CD4-positive, alpha-beta T cell (primary cell): ENCODE measurements around the gene PPIP5K2. TPM values are rescaled to one million over a fixed set of nuclear protein-coding genes. Genes with fewer than 3 reads are reported as not detected.

Experiments
- ATAC-seq: fragments of 200-7000 bp; cut with Tn5 transposase; one replicate; pipeline ENCODE4 v1.10.0; 2022; ENCODE audit warnings: mild to moderate bottlenecking; ENCODE audit not compliant: poor library complexity
- CTCF ChIA-PET: fragments of 350-600 bp; sonication (Branson Sonifier 250); formaldehyde crosslinking; loops from one replicate; lab custom pipeline; 2021; ENCODE audit warnings: antibody characterized with exemption, inconsistent platforms; lab: Charles Lee
- POLR2A ChIA-PET: fragments of 350-600 bp; sonication (Branson Sonifier 250); formaldehyde crosslinking; loops from one replicate; lab custom pipeline; 2021; ENCODE audit warnings: antibody characterized with exemption, inconsistent platforms; lab: Charles Lee
- DNase-seq, 14 experiments: peaks; one replicate each; pipeline ENCODE4 v3.0.0-alpha.2; 2013 to 2020; ENCODE audit warnings: mixed read lengths in 2 of 14
- H3K27ac ChIP-seq, 2 donors: one replicate each; pipeline versions ENCODE4 v1.5.1 to v1.7.0; 2013; ENCODE audit warnings: low read length in 2 of 2, low read depth in 1 of 2, mild to moderate bottlenecking in 1 of 2
- H3K27me3 ChIP-seq, 2 experiments: 1 replicate in 1 of 2; 2 replicates in 1 of 2; pipeline versions ENCODE4 v1.6.1 to v1.7.0; 2013; ENCODE audit warnings: low read length in 2 of 2, control low read depth in 1 of 2, mild to moderate bottlenecking in 1 of 2, moderate library complexity in 1 of 2; ENCODE audit not compliant: insufficient read depth in 2 of 2, control insufficient read depth in 1 of 2
- H3K36me3 ChIP-seq: one replicate; pipeline ENCODE4 v1.6.1; 2013; ENCODE audit warnings: low read length, control low read depth; ENCODE audit not compliant: insufficient read depth
- H3K4me1 ChIP-seq: one replicate; pipeline ENCODE4 v1.6.1; 2013; ENCODE audit warnings: low read length, control low read depth; ENCODE audit not compliant: insufficient read depth
- H3K4me3 ChIP-seq: one replicate; pipeline ENCODE4 v1.5.1; 2013; ENCODE audit warnings: mild to moderate bottlenecking, low read length, moderate library complexity
- H3K9me3 ChIP-seq, 2 experiments: 1 replicate in 1 of 2; 2 replicates in 1 of 2; pipeline versions ENCODE4 v1.6.1 to v1.7.0; 2013; ENCODE audit warnings: low read length in 2 of 2, mild to moderate bottlenecking in 2 of 2, control low read depth in 1 of 2, moderate library complexity in 1 of 2; ENCODE audit not compliant: control insufficient read depth in 1 of 2, insufficient read depth in 1 of 2
- H3K27ac Mint-ChIP-seq: one replicate; pipeline ENCODE4 v1.8.0; 2020; ENCODE audit warnings: mixed read lengths
- H3K27me3 Mint-ChIP-seq: one replicate; pipeline ENCODE4 v1.8.0; 2021; ENCODE audit warnings: mixed read lengths
- H3K36me3 Mint-ChIP-seq: one replicate; pipeline ENCODE4 v1.8.0; 2021; ENCODE audit warnings: low read depth, mixed read lengths
- H3K4me1 Mint-ChIP-seq: one replicate; pipeline ENCODE4 v1.8.0; 2021; ENCODE audit warnings: low read depth, mixed read lengths
- H3K4me3 Mint-ChIP-seq: one replicate; pipeline ENCODE4 v1.8.0; 2020; ENCODE audit warnings: mild to moderate bottlenecking, mixed read lengths
- H3K9me3 Mint-ChIP-seq: one replicate; pipeline ENCODE4 v1.8.0; 2020; ENCODE audit warnings: mixed read lengths
- intact Hi-C, 2 experiments: fragments of 100-400 bp; cut with DNase I in 1 of 2; cut with micrococcal nuclease in 1 of 2; formaldehyde crosslinking; loops; one replicate each; pipeline versions ENCODE4 v1.15.1 to v1.9.0; 2023 to 2025; cut with DNase I, micrococcal nuclease
- total RNA-seq, 174 experiments: library from RNA in 2 of 174; stranded (reverse) in 2 of 174; gene quantifications; one replicate each; pipeline ENCODE4 v1.2.3 and lab custom pipeline; 2021 to 2026
- TF ChIP-seq, protein P1 (sequence below): fragments of 200-600 bp; IDR thresholded peaks from one replicate; pipeline ENCODE4 v1.8.0; 2022; ENCODE audit warnings: antibody characterized with exemption, mild to moderate bottlenecking

Gene PPIP5K2
- total RNA-seq, 2 experiments from 2014 or later: 40.4 to 45.6 TPM

- Histone ChIP-seq H3K9me3 (no peaks in the 10 kb centered on the region), H3K27ac (no peak overlapping the region), H3K27me3 (no peaks in the 10 kb centered on the region), H3K36me3 (peaks cover 28% of the 10 kb centered on the region), H3K4me1 (no peaks in the 10 kb centered on the region), H3K4me3 (no peak overlapping the region)
- ChIA-PET CTCF (no interaction called here), POLR2A (interaction anchor here (1.2 kb wide), 1 partner anchor 18 kb away, joined by 3 read pairs; the partner anchor contains the start of gene PPIP5K2)
- Mint-ChIP-seq H3K9me3 (no peaks in the 10 kb centered on the region), H3K4me3 (no peak overlapping the region), H3K27ac (no peak overlapping the region), H3K36me3 (peaks cover 58% of the 10 kb centered on the region), H3K27me3 (no peaks in the 10 kb centered on the region), H3K4me1 (no peaks in the 10 kb centered on the region)
- no peak for ATAC-seq
- intact Hi-C loops: no loop called here
- DNase-seq: no peak
- TF ChIP-seq, protein P1, sequence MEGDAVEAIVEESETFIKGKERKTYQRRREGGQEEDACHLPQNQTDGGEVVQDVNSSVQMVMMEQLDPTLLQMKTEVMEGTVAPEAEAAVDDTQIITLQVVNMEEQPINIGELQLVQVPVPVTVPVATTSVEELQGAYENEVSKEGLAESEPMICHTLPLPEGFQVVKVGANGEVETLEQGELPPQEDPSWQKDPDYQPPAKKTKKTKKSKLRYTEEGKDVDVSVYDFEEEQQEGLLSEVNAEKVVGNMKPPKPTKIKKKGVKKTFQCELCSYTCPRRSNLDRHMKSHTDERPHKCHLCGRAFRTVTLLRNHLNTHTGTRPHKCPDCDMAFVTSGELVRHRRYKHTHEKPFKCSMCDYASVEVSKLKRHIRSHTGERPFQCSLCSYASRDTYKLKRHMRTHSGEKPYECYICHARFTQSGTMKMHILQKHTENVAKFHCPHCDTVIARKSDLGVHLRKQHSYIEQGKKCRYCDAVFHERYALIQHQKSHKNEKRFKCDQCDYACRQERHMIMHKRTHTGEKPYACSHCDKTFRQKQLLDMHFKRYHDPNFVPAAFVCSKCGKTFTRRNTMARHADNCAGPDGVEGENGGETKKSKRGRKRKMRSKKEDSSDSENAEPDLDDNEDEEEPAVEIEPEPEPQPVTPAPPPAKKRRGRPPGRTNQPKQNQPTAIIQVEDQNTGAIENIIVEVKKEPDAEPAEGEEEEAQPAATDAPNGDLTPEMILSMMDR: no peak
These were observed 17.9 kb upstream of the PPIP5K2 start for GRCh38 chr5:103102234-103102633.

- Histone ChIP-seq H3K4me1 (peaks cover 7% of the 10 kb centered on the region), H3K9me3 (no peaks in the 10 kb centered on the region), H3K27me3 (no peaks in the 10 kb centered on the region), H3K36me3 (peaks cover 22% of the 10 kb centered on the region), H3K4me3 (no peak overlapping the region), H3K27ac (no peak overlapping the region)
- Mint-ChIP-seq H3K4me3 (no peak overlapping the region), H3K4me1 (peaks cover 38% of the 10 kb centered on the region), H3K27me3 (no peaks in the 10 kb centered on the region), H3K36me3 (peaks cover 38% of the 10 kb centered on the region), H3K9me3 (peaks cover 6% of the 10 kb centered on the region), H3K27ac (no peak overlapping the region)
- intact Hi-C loops: no loop called here
- TF ChIP-seq, protein P1: no peak
- ATAC-seq (no peak), DNase-seq (no peak)
- ChIA-PET CTCF (no interaction called here), POLR2A (interaction anchor here (1.5 kb wide), 1 partner anchor 12 kb away, joined by 5 read pairs; the partner anchor contains the start of genes GIN1 and PPIP5K2)
These were observed 12.0 kb upstream of the PPIP5K2 start for GRCh38 chr5:103108086-103108485.

DNA sequence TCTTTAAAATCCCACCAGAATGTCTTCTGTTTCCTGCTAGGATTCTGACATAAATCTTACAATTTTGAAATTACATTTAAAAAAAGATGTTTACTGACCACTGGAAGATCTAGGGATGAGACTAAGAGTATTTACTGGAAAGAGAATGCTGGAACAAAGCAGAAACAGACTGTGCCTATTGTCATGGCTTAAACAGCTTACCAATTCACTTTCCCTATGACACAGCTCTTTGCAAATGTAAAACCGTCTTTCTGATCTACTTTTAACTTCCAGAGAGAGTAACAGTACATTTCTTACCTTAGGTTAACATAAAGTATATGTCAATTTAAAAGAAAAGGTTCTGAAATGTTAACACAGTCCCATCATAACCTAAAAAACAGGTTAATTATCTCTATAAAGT, 10.8 kb upstream of the PPIP5K2 start:
- Histone ChIP-seq H3K27ac (no peak overlapping the region), H3K36me3 (peaks cover 17% of the 10 kb centered on the region), H3K9me3 (no peaks in the 10 kb centered on the region), H3K27me3 (no peaks in the 10 kb centered on the region), H3K4me3 (no peak overlapping the region), H3K4me1 (peaks cover 7% of the 10 kb centered on the region)
- Mint-ChIP-seq H3K9me3 (peaks cover 6% of the 10 kb centered on the region), H3K4me3 (no peak overlapping the region), H3K27me3 (no peaks in the 10 kb centered on the region), H3K4me1 (peaks cover 44% of the 10 kb centered on the region), H3K27ac (no peak overlapping the region), H3K36me3 (peaks cover 30% of the 10 kb centered on the region)
- intact Hi-C loops: no loop called here
- no peak for DNase-seq
- TF ChIP-seq, protein P1: no peak
- ChIA-PET CTCF (no interaction called here), POLR2A (interaction anchor here (1.5 kb wide), 1 partner anchor 11 kb away, joined by 5 read pairs; the partner anchor contains the start of genes GIN1 and PPIP5K2)
- ATAC-seq: no peak
